Tibial nerve (tissue), 4 donors: ENCODE data around the gene PAPLN. TPM values are rescaled to one million over a fixed set of nuclear protein-coding genes. Genes with fewer than 3 reads are reported as not detected.
A peak's percentile ranks its signal among the peaks of the same experiment; 100 is the strongest.
"Not testable (repeated sequence)": the region's sequence is repeated elsewhere in the genome, so short reads cannot be mapped to it uniquely, and the experiment has no call there.

ENCODE experiments used
- DNase-seq, 2 donors: peaks; one replicate each; pipeline ENCODE4 v3.0.0-alpha.2; 2019; ENCODE audit warnings: low spot score in 2 of 2
- H3K27ac ChIP-seq, 4 donors: fragments of 200-600 bp; sonication (generic) in 3 of 4; one replicate each; pipeline ENCODE4 v1.5.1; 2017 to 2019; ENCODE audit warnings: mild to moderate bottlenecking in 1 of 4
- H3K27me3 ChIP-seq, 2 donors: fragments of 200-600 bp; sonication (generic) in 1 of 2; one replicate each; pipeline versions ENCODE4 v1.5.1 to v1.6.0; 2017 to 2019
- H3K36me3 ChIP-seq, 3 donors: fragments of 200-600 bp; sonication (generic); one replicate each; pipeline ENCODE4 v1.5.1; 2018 to 2019
- H3K4me1 ChIP-seq, 4 donors: fragments of 200-600 bp; sonication (generic) in 3 of 4; one replicate each; pipeline ENCODE4 v1.5.1; 2017 to 2019
- H3K4me3 ChIP-seq, 4 donors: fragments of 200-600 bp; sonication (generic) in 3 of 4; one replicate each; pipeline ENCODE4 v1.5.1; 2017 to 2019; ENCODE audit warnings: mild to moderate bottlenecking in 1 of 4, moderate library complexity in 1 of 4
- H3K9me3 ChIP-seq, 4 donors: fragments of 200-600 bp; sonication (generic) in 3 of 4; one replicate each; pipeline ENCODE4 v1.5.1; 2017 to 2019
- EP300 ChIP-seq, 2 donors: sonication (generic); formaldehyde crosslinking; IDR thresholded peaks; one replicate each; pipeline ENCODE4 v1.6.1; 2017; ENCODE audit warnings: antibody characterized with exemption in 2 of 2, mild to moderate bottlenecking in 1 of 2
- POLR2A ChIP-seq, 2 donors: fragments of 450-650 bp; IDR thresholded peaks; one replicate each; pipeline ENCODE4 v1.6.1; 2017; ENCODE audit warnings: antibody characterized with exemption in 2 of 2, mild to moderate bottlenecking in 2 of 2, moderate library complexity in 2 of 2
- WGBS, 2 donors: methylation state at CpG; one replicate each; pipeline ENCODE4 v1.1.5; 2018; 5-methylcytosine and 5-hydroxymethylcytosine counted together
- total RNA-seq, 4 donors: library from RNA; depleted of rRNA; stranded (reverse); fragments of >200 nt; gene quantifications; one replicate each; pipeline ENCODE4 v1.1.0, GENCODE V29; 2016
- TF ChIP-seq, protein P1 (sequence below), 5 experiments: fragments of 200-600 bp in 3 of 5; fragments of 450-650 bp in 2 of 5; sonication (generic) in 3 of 5; IDR thresholded peaks; one replicate each; pipeline ENCODE4 v1.5.1; 2016 to 2019; ENCODE audit warnings: antibody characterized with exemption in 5 of 5, mild to moderate bottlenecking in 3 of 5, moderate library complexity in 2 of 5

The PAPLN gene
- total RNA-seq, 4 donors from 2014 or later: 96.6 to 314 (median 206) TPM

DNA sequence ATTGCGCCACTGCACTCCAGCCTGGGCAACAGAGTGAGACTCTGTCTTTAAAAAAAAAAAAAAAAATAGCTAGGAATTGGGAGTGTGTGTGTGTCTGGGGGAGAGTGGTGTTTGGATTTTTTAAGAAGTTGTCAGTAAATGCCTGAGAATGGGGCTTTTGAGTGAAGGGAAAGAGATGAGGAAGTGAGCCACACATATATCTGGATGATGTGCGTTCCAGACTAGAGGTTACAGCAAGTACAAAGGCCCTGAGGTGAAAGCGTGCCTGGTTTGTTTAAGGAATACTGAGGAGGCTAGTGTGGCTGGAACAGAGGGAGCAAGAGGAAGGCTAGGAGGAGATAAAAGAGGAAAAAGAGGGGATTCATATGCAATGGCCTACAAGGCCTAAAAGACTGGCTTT lies 70.0 kb downstream of the PAPLN start:
- no peak overlapping the region for H3K4me3 ChIP-seq
- peaks cover 0 to 33% (median 8%) of the 10 kb centered on the region in 4 donors for H3K4me1 ChIP-seq
- no peak for TF ChIP-seq POLR2A (IDR thresholded peaks at IDR 0.05)
- TF ChIP-seq, protein P1, sequence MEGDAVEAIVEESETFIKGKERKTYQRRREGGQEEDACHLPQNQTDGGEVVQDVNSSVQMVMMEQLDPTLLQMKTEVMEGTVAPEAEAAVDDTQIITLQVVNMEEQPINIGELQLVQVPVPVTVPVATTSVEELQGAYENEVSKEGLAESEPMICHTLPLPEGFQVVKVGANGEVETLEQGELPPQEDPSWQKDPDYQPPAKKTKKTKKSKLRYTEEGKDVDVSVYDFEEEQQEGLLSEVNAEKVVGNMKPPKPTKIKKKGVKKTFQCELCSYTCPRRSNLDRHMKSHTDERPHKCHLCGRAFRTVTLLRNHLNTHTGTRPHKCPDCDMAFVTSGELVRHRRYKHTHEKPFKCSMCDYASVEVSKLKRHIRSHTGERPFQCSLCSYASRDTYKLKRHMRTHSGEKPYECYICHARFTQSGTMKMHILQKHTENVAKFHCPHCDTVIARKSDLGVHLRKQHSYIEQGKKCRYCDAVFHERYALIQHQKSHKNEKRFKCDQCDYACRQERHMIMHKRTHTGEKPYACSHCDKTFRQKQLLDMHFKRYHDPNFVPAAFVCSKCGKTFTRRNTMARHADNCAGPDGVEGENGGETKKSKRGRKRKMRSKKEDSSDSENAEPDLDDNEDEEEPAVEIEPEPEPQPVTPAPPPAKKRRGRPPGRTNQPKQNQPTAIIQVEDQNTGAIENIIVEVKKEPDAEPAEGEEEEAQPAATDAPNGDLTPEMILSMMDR (IDR thresholded peaks at IDR 0.05): no peak
- TF ChIP-seq EP300 (IDR thresholded peaks at IDR 0.05): no peak
- no peak for DNase-seq
- no peaks in the 10 kb centered on the region for H3K9me3 ChIP-seq
- H3K27me3 ChIP-seq: no peaks in the 10 kb centered on the region
- no peak overlapping the region for H3K27ac ChIP-seq
- WGBS, 2 donors: 88 to 92% methylated on average over 3 of the region's 3 CpGs
- H3K36me3 ChIP-seq: peaks cover 0 to 4% (median 0%) of the 10 kb centered on the region in 3 donors

DNA sequence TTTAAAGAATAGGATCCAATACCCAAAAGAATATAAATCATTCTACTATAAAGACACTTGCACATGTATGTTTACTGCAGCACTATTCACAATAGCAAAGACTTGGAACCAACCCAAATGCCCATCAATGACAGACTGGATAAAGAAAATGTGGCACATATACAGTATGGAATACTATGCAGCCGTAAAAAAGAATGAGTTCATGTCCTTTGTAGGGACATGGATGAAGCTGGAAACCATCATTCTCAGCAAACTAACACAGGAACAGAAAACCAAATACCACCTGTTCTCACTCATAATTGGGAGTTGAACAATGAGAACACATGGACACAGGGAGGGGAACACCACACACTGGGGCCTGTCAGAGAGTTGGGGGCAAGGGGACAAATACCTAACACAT lies 71.9 kb downstream of the PAPLN start:
- 88 to 97% methylated on average over 1 of the region's 1 CpG for WGBS, 2 donors
- H3K36me3 ChIP-seq, DNase-seq, H3K4me3 ChIP-seq, H3K9me3 ChIP-seq, H3K27ac ChIP-seq, H3K27me3 ChIP-seq: not testable (repeated sequence)
- H3K4me1 ChIP-seq: peaks cover 0 to 32% (median 8%) of the 10 kb centered on the region in 4 donors

DNA sequence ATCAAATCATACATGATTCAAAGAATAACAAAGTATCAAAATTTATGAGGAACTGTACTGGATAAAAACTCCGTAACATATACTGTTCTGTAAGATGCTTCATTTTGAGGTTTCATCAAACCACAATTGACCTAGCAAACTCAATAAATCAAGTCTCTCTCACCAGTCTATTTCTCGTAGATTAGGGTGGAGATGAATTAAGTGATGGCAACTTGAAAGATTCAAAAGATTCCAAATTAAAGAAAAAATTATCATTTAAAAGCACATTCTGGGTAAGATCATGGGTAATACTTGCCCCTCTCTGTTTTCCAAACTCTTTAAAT lies 74.4 kb downstream of the PAPLN start:
- DNase-seq: no peak
- no peaks in the 10 kb centered on the region for H3K36me3 ChIP-seq
- TF ChIP-seq, protein P1 (IDR thresholded peaks at IDR 0.05): no peak
- no peak for TF ChIP-seq POLR2A (IDR thresholded peaks at IDR 0.05)
- TF ChIP-seq EP300 (IDR thresholded peaks at IDR 0.05): no peak
- H3K27me3 ChIP-seq: no peaks in the 10 kb centered on the region
- no peaks in the 10 kb centered on the region for H3K9me3 ChIP-seq
- H3K27ac ChIP-seq: peak overlapping the region in 2 of 4 donors; percentile 45 to 46
- peaks cover 0 to 32% (median 8%) of the 10 kb centered on the region in 4 donors for H3K4me1 ChIP-seq
- WGBS, 2 donors: 78 to 84% methylated on average over 2 of the region's 2 CpGs
- no peak overlapping the region for H3K4me3 ChIP-seq

DNA sequence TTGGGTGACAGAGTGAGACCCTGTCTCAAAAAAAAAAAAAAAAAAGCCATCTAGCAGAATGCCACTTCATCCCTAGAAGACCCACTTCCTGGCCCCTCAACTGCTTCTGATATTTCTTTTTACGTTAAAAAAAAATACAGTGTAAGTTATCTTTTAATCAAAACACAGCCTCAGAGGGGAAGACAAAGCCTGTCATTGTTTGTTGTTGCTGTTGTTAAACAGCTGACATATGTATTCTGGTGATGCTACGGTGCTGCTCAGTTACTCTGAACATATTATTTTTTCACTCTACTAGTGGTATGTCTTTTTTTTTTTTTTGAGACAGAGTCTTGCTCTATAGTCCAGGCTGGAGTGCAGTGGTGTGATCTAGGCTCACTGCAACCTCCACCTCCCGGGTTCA lies 75.4 kb downstream of the PAPLN start:
- Histone ChIP-seq H3K9me3 (no peaks in the 10 kb centered on the region), H3K4me1 (peaks cover 0 to 32% (median 8%) of the 10 kb centered on the region in 4 donors), H3K36me3 (no peaks in the 10 kb centered on the region), H3K27ac (peak overlapping the region in 1 of 4 donors; percentile 8), H3K4me3 (no peak overlapping the region), H3K27me3 (no peaks in the 10 kb centered on the region)
- no peak for TF ChIP-seq POLR2A (IDR thresholded peaks at IDR 0.05)
- no peak for TF ChIP-seq EP300 (IDR thresholded peaks at IDR 0.05)
- TF ChIP-seq, protein P1 (IDR thresholded peaks at IDR 0.05): no peak
- 44 to 56% methylated on average over 3 of the region's 3 CpGs for WGBS, 2 donors
- DNase-seq: no peak

DNA sequence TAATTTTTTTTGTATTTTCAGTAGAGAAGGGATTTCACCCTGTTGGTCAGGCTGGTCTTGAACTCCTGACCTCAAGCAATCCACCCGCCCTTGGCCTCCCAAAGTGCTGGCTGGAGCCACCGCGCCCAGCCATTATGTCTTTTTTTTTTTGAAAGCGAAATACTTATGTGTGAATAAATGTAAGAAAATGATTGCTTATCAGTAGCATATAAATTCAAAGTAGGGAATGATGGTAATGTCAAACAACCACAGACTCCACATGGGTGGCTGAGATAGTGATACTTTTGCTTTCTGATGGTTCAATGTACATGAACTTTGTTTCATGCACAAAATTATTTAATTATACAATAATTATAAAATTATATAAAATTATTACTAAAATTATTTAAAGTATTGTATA lies 75.8 kb downstream of the PAPLN start:
- Histone ChIP-seq H3K4me1 (peaks cover 0 to 32% (median 8%) of the 10 kb centered on the region in 4 donors), H3K27me3 (no peaks in the 10 kb centered on the region), H3K36me3 (no peaks in the 10 kb centered on the region), H3K27ac (no peak overlapping the region), H3K9me3 (no peaks in the 10 kb centered on the region), H3K4me3 (no peak overlapping the region)
- TF ChIP-seq EP300 (IDR thresholded peaks at IDR 0.05): no peak
- TF ChIP-seq, protein P1 (IDR thresholded peaks at IDR 0.05): no peak
- TF ChIP-seq POLR2A (IDR thresholded peaks at IDR 0.05): no peak
- 95 to 97% methylated on average over 4 of the region's 4 CpGs for WGBS, 2 donors
- no peak for DNase-seq

DNA sequence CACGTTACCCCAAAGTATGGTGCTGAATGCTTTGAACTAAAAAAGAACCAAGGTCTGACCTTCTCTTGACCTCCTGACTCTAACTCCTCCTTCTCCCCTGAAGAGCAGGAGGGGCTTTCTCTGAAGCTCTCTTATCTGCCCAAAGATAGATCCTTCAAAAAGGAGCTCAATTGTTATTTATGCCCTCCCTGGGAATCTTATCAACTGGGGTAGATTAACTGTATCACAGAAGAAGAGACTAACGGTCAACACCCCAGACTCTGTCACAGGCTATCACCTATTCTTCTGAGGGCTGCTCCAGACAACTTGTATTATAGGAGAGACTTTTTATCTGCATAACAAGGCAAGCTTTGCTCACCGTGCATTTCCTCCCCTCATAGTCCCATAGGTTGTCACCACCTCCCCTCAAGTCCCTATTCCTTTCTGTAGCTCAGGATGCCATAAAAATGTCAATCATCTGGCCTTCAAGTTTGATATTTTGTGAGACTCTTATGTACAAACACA lies 86.6 kb downstream of the PAPLN start:
- H3K27me3 ChIP-seq: no peaks in the 10 kb centered on the region
- no peaks in the 10 kb centered on the region for H3K4me1 ChIP-seq
- H3K4me3 ChIP-seq: no peak overlapping the region
- no peak overlapping the region for H3K27ac ChIP-seq
- DNase-seq: no peak
- WGBS, 2 donors: 48 to 49% methylated on average over 3 of the region's 3 CpGs
- no peaks in the 10 kb centered on the region for H3K9me3 ChIP-seq
- H3K36me3 ChIP-seq: peaks cover 0 to 6% (median 0%) of the 10 kb centered on the region in 3 donors
- TF ChIP-seq EP300 (IDR thresholded peaks at IDR 0.05) (no peak), POLR2A (IDR thresholded peaks at IDR 0.05) (no peak)
- TF ChIP-seq, protein P1 (IDR thresholded peaks at IDR 0.05): no peak
